ENCODE data around the gene KLHL42.
A peak's percentile ranks its signal among the peaks of the same experiment; 100 is the strongest.

KLHL42 gene

DNA sequence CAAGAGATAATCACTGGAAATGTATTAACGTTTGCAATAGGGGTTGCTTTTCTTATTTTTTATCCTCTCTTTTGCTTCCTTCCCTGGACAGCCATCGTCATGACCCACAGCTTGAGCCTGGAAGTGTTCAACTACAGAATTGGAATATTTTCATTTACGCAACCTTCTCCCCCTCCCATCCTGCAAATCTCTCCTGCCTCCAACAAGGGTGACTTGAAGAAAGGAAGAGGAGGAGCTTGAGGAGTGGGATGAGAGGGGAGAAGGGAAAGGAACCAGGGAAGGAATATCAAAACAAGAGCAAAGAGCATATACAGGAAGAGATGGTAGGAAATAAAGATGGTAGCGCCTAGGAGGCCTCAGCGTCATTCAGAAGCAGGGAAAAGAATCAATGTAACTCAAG is 1.6 kb downstream of the KLHL42 start:
- DNase-seq: no peak

- no peak for DNase-seq
These were observed 2.4 kb downstream of the KLHL42 start for GRCh38 chr12:27782481-27782880.

GRCh38 chr12:27785882-27786570 is 6.0 kb downstream of the KLHL42 start:
- DNase-seq: peak; percentile 28

GRCh38 chr12:27787559-27787958 is 7.5 kb downstream of the KLHL42 start:
- DNase-seq: no peak

DNA sequence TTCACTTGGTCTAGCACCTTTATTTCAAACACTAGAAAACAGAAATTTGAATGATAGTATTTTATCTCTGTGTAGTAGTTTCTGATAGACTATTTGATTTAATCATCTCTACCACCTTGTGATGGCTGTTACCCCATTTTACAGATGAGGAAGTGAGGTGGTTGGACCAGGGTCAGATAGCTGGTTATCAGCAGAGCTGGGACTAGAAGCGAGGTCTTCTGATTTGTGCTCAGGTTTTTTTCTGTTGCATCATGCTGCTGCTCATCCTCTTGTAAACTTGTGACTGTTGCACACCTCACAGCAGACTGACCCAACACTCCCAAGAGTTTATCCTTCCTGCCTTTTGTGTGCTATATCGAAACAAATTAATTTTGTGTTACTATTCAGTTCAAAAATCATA is 10.1 kb downstream of the KLHL42 start:
- no peak for DNase-seq

DNA sequence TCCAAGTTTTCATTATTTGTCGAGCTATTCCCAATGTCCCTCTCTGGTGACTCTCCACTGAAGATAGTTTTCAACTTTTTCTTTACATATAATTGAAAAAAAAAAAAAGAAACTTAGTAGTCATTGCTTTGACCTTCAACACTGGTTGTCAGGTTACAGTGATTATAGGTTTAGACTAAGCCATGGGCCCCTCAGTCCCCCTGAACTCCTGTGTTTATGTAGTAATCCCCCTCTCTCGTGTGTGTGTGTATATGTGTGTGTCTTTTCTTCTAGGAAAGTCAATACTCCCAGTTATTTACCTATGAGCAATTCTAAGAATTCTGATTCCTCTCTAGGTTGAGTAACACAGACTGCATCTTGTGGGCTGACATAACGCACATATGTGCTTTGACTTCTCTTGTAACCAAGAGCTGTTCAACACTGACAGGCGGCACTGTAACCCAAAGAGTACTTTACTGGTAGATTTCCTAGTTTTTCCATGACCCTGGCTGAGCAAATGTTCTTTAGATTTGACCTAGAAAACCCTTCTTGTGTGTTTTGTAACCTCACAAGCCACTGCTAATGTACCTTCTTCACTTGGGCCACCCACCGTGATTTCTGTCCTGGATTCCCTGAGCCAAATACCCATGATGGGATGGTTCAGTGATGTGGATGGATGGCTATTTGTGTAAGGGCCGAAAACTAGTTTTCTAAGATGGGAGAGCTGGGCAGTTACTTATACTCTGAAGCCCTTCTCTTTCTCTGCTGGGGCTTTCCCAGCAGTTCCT is 15.0 kb downstream of the KLHL42 start:
- DNase-seq: no peak

- DNase-seq: no peak
These were observed 16.1 kb downstream of the KLHL42 start for GRCh38 chr12:27796128-27796527.

GRCh38 chr12:27797301-27798025 is 17.4 kb downstream of the KLHL42 start:
- no peak for DNase-seq

GRCh38 chr12:27800819-27801218 is 20.8 kb downstream of the KLHL42 start:
- DNase-seq: no peak

- no peak for DNase-seq
These were observed 21.6 kb downstream of the KLHL42 start for GRCh38 chr12:27801630-27802029.

- DNase-seq: no peak
These were observed 22.5 kb downstream of the KLHL42 start for GRCh38 chr12:27802511-27802910.

DNA sequence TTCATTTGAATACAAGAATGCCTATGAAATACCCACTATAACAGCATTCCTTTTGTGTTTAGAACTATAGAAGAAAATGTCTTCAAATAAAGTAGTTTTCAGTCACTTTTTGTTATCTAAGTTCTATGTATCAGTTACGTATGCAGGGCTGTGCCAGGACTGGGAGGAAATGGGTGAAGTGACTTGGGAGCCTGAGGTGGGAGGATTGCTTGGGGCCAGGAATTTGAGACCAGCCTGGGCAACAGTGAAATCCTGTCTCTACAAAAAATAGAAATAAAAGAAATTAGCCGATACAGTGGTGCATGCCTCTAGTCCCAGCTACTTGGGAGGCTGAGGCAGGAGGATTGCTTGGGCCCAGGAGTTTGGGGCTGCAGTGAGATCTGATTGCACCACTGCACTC is 22.9 kb downstream of the KLHL42 start:
- no peak for DNase-seq

DNA sequence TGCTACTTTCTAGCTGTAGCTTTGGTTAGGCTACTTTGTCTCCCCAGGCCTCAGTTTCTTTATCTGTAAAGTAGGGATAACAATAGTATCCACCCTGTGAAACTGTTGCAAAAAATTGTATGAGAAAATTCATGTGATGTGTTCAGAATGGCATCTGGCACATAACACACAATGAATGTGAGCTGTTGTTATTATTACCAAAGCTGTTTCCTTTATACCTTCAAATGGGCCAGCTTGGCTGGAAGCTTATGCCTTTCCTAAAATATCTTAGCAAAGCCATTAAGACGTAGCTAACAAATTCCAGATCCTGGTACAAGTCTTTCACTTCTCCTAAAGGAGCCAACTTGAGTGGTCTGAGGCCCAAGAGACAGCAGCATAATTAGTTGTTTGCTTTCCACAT is 25.2 kb downstream of the KLHL42 start:
- no peak for DNase-seq

- DNase-seq: no peak
These were observed 26.2 kb downstream of the KLHL42 start for GRCh38 chr12:27806259-27806658.

DNA sequence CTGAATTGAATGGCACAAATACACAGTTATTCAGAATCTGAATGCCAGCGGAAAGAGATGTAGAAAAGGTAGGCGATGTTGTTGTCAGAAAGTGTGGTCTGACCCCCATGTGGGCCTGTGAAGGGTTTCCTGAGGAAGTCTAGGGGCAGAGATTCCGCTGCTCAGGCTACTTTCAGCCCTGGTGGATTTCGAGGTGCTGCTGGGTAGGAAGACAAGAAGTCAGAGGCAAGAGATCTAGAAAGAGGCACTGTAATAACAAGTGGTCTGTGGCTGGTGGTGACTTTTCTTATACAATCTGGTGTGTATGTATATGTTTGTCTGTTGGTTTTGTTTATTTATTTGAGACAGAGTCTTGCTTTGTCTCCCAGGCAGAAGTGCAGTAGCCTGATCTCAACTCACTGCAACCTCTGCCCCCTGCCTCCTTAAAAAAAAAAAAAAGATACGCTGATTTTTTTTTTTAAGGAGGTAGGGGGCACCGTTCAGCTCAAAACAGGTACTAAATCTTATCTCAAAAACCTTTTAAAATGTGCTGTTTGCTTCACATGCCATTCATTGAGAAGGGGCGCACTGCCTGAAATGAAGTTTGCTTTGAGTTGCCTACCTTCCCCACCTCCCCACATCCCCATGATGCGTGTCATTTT is 27.1 kb downstream of the KLHL42 start:
- DNase-seq: no peak

GRCh38 chr12:27808841-27809240 is 28.8 kb downstream of the KLHL42 start:
- no peak for DNase-seq

- no peak for DNase-seq
These were observed 30.7 kb downstream of the KLHL42 start for GRCh38 chr12:27810756-27811155.

DNA sequence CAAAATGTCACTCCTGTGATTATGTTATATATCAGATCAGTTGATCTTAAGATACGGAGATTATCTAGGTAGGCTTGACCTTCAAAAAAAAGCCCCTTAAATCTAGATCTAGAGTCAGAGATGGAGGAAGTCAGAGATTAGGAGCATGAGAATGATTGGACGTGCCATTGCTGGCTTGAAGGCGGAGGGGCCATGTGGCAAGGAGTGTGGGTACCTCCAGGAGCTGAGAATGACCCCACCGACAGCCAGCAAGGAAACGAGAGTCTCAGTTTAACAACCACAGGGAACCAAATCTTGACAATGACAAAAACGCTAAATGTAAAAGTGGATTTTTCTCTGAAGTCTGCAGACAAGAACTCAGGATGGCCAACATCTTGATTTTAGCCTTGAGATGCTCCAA is 32.5 kb downstream of the KLHL42 start:
- DNase-seq: no peak

- no peak for DNase-seq
These were observed 34.4 kb downstream of the KLHL42 start for GRCh38 chr12:27814411-27814810.

DNA sequence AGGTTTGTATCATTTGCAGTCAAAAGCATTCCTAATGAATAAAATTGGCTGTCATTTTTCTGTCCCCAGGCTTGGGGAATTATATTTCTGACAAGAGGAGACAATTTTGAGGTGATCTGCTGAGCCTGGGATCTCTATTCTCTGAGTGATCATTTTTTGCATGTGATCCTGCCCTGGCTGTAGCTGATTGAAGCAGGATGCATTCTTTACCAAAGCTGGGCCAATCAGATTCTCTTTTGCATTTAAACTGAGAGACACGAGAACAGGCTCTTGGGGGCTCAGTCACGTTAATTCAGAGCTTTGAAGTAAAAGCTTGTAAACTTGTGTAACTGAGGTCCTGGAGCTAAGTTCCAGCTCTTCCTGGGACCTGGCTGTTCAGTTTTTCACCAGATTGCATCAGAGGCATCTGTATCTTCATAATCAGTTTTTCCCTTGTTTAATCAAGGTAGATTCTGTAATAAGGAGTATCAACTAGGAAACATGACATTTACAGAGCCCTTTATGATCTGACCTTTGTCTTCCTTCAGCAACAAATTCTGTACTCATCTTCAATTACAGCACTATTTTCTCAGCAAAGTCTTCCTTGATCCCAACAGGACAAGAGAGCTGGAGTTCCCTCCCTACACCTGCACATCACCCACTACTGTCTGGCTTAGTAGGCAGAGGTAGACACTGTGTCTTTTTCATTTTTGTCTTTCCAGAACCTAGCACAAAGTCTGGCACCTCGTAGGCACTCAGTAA is 35.0 kb downstream of the KLHL42 start:
- no peak for DNase-seq

- DNase-seq: no peak
These were observed 37.7 kb downstream of the KLHL42 start for GRCh38 chr12:27817766-27818165.

GRCh38 chr12:27818401-27818918 is 38.4 kb downstream of the KLHL42 start:
- DNase-seq: peak; percentile 83

Measured in DMS53 (cell line).